Measurements from ENCODE around the gene TRPT1.
"Not testable (repeated sequence)": the region's sequence is repeated elsewhere in the genome, so short reads cannot be mapped to it uniquely, and the experiment has no call there.

The TRPT1 gene

GRCh38 chr11:64246871-64247728 lies 21.1 kb upstream of the TRPT1 start, which contains the start of gene PPP1R14B (continued):
- peak; percentile 84 for TF ChIP-seq PRDM10 (tag by site-specific recombination; IDR thresholded peaks at IDR 0.05)
- TF ChIP-seq GLIS2 (tag by site-specific recombination; IDR thresholded peaks at IDR 0.05), result peak; percentile 87
- no peak for TF ChIP-seq ZNF776 (tag by site-specific recombination; IDR thresholded peaks at IDR 0.05; ENCODE audit: borderline replicate concordance)
- 0 out of 2 replicates have a peak, but pooled peaks have one; percentile 2 for TF ChIP-seq ZNF394 (tag by site-specific recombination; IDR thresholded peaks at IDR 0.05; ENCODE audit: borderline replicate concordance)
- TF ChIP-seq ZNF76 (tag by site-specific recombination; IDR thresholded peaks at IDR 0.05; ENCODE audit: borderline replicate concordance, low read depth), result peak; percentile 86
- TF ChIP-seq KLF16 (tag by site-specific recombination; IDR thresholded peaks at IDR 0.05), result 0 out of 2 replicates have a peak, but pooled peaks have one; percentile 14

GRCh38 chr11:64246621-64246870 lies 20.6 kb upstream of the TRPT1 start:
- not testable (repeated sequence) for H3K9me3 ChIP-seq (ENCODE audit: control insufficient read depth, insufficient read depth, low read depth, low read length); H3K4me1 ChIP-seq (ENCODE audit: control insufficient read depth, insufficient read depth, low read length)
- peak overlapping the region; percentile 68 for H3K4me3 ChIP-seq (ENCODE audit: low read depth, low read length)
- ChIA-PET CTCF (interaction anchor here (1.7 kb wide), 2 partner anchors 8 to 58 kb away, joined by 5 to 8 read pairs; no protein-coding TSS in a partner anchor), POLR2A (interaction anchor here (1.1 to 7.2 kb wide), 6 partner anchors 14 to 71 kb away, joined by 3 to 96 read pairs (median 8); partner anchors contain the start of genes NUDT22, PRDX5, TRMT112 and TRPT1)
- peaks cover 0 to 20% of the 10 kb centered on the region in 2 experiments; a peak in 1 of 3 replicates for H3K36me3 ChIP-seq (ENCODE audit: control insufficient read depth in 2 of 2, insufficient read depth in 1 of 2, low read length in 2 of 2)
- H3K27ac ChIP-seq (ENCODE audit: extremely low read depth, low read depth, low read length), result peak overlapping the region; percentile 66; the same call in 1 of the 2 replicates

GRCh38 chr11:64245797-64246620 lies 20.0 kb upstream of the TRPT1 start:
- POLR2A ChIA-PET, result interaction anchor here (0.6 to 7.2 kb wide), 10 partner anchors 10 to 72 kb away, joined by 3 to 96 read pairs (median 6); partner anchors contain the start of genes NUDT22, PRDX5, STIP1 and TRMT112
- CTCF ChIA-PET, result interaction anchor here (0.9 to 1.7 kb wide), 7 partner anchors 9 to 86 kb away, joined by 3 to 10 read pairs (median 4); no protein-coding TSS in a partner anchor
- Histone ChIP-seq H3K9me3 (ENCODE audit: control insufficient read depth, insufficient read depth, low read depth, low read length) (no peaks in the 10 kb centered on the region), H3K36me3 (ENCODE audit: control insufficient read depth in 2 of 2, insufficient read depth in 1 of 2, low read length in 2 of 2) (peaks cover 0 to 20% of the 10 kb centered on the region in 2 experiments; a peak in 1 of 3 replicates), H3K27ac (ENCODE audit: extremely low read depth, low read depth, low read length) (peak overlapping the region; percentile 66; the same call in 1 of the 2 replicates), H3K4me1 (ENCODE audit: control insufficient read depth, insufficient read depth, low read length) (peaks cover 4% of the 10 kb centered on the region), H3K4me3 (ENCODE audit: low read depth, low read length) (peak overlapping the region; percentile 68)
- peak; percentile 67 for TF ChIP-seq PRDM10 (tag by site-specific recombination; IDR thresholded peaks at IDR 0.05)
- TF ChIP-seq SP7 (tag by site-specific recombination; IDR thresholded peaks at IDR 0.05), result peak; percentile 67; the same call in 1 of the 2 replicates
- TF ChIP-seq ZNF311 (tag by site-specific recombination; IDR thresholded peaks at IDR 0.05; ENCODE audit: borderline replicate concordance), result no peak
- TF ChIP-seq ZNF19 (tag by site-specific recombination; IDR thresholded peaks at IDR 0.05; ENCODE audit: low read depth), result no peak
- TF ChIP-seq ZNF2 (tag by site-specific recombination; IDR thresholded peaks at IDR 0.05), result no peak
- TF ChIP-seq ZNF768 (tag by site-specific recombination; IDR thresholded peaks at IDR 0.05), result no peak; the same call in 1 of the 2 replicates
- TF ChIP-seq SETDB1 (IDR thresholded peaks at IDR 0.05; ENCODE audit: insufficient read length, low read length), result no peak
- TF ChIP-seq GLI4 (tag by site-specific recombination; IDR thresholded peaks at IDR 0.05), result no peak
- no peak for TF ChIP-seq ZNF501 (tag by site-specific recombination; IDR thresholded peaks at IDR 0.05)
- TF ChIP-seq PATZ1 (tag by site-specific recombination; IDR thresholded peaks at IDR 0.05), result peak; percentile 84
- no peak for TF ChIP-seq ZNF585B (tag by site-specific recombination; IDR thresholded peaks at IDR 0.05)
- no peak for TF ChIP-seq ZNF274 (IDR thresholded peaks at IDR 0.05; ENCODE audit: low read length)
- no peak for TF ChIP-seq ZNF274 (tag by site-specific recombination; IDR thresholded peaks at IDR 0.05; ENCODE audit: borderline replicate concordance)
- TF ChIP-seq ZNF600 (tag by site-specific recombination; IDR thresholded peaks at IDR 0.05), result peak; percentile 73; the same call in 1 of the 2 replicates

Measured in HEK293 (cell line).